ENCODE measurements around the gene IL15.
A peak's percentile ranks its signal among the peaks of the same experiment; 100 is the strongest.
"Not testable (repeated sequence)": the region's sequence is repeated elsewhere in the genome, so short reads cannot be mapped to it uniquely, and the experiment has no call there.

Gene IL15

GRCh38 chr4:141636082-141636770, at the start of gene IL15:
Gene IL15 (plus strand): TSS chr4:141636583. CDS start chr4:141719465, 82,882 bp downstream.
- DNase-seq (ENCODE audit: low spot score in 2 of 2) (peak; percentile 48 to 52), ATAC-seq (ENCODE audit: low read depth) (peak; percentile 79)
- peak within 1 kb of the TSS; percentile 93 for H3K27ac Mint-ChIP-seq
- H3K36me3 Mint-ChIP-seq: no peaks in the 10 kb centered on the region
- peaks cover under 1% of the 10 kb centered on the region for H3K27me3 Mint-ChIP-seq
- no peaks in the 10 kb centered on the region for H3K9me3 Mint-ChIP-seq
- peak within 1 kb of the TSS; percentile 95 for H3K4me3 Mint-ChIP-seq
- peaks cover 37% of the 10 kb centered on the region for H3K4me1 Mint-ChIP-seq

- Mint-ChIP-seq H3K27me3 (peaks cover 2% of the 10 kb centered on the region), H3K4me1 (no peaks in the 10 kb centered on the region), H3K36me3 (peaks cover 5% of the 10 kb centered on the region), H3K9me3 (peaks cover 24% of the 10 kb centered on the region), H3K27ac (no peak overlapping the region), H3K4me3 (no peak overlapping the region)
- no peak for ATAC-seq (ENCODE audit: low read depth)
- DNase-seq (ENCODE audit: low spot score in 2 of 2): no peak
These were observed 48.5 kb upstream of the IL15 start for GRCh38 chr4:141587897-141588296.

GRCh38 chr4:141595531-141595930, 40.9 kb upstream of the IL15 start:
- no peak overlapping the region for H3K27ac Mint-ChIP-seq
- DNase-seq (ENCODE audit: low spot score in 2 of 2) (no peak), ATAC-seq (ENCODE audit: low read depth) (no peak)
- no peak overlapping the region for H3K4me3 Mint-ChIP-seq
- H3K9me3 Mint-ChIP-seq: no peaks in the 10 kb centered on the region
- peaks cover 2% of the 10 kb centered on the region for H3K27me3 Mint-ChIP-seq
- H3K36me3 Mint-ChIP-seq: no peaks in the 10 kb centered on the region
- no peaks in the 10 kb centered on the region for H3K4me1 Mint-ChIP-seq

GRCh38 chr4:141599853-141600252, 36.5 kb upstream of the IL15 start:
- no peak for DNase-seq (ENCODE audit: low spot score in 2 of 2)
- Mint-ChIP-seq H3K36me3 (no peaks in the 10 kb centered on the region), H3K9me3 (no peaks in the 10 kb centered on the region), H3K4me3 (no peak overlapping the region), H3K27ac (no peak overlapping the region), H3K4me1 (peaks cover 4% of the 10 kb centered on the region), H3K27me3 (peaks cover 3% of the 10 kb centered on the region)
- no peak for ATAC-seq (ENCODE audit: low read depth)

GRCh38 chr4:141604683-141605082, 31.7 kb upstream of the IL15 start:
- not testable (repeated sequence) for H3K27ac Mint-ChIP-seq

GRCh38 chr4:141605425-141605856, 30.9 kb upstream of the IL15 start:
- Mint-ChIP-seq H3K27ac (no peak overlapping the region), H3K4me1 (peaks cover 4% of the 10 kb centered on the region), H3K36me3 (no peaks in the 10 kb centered on the region), H3K27me3 (peaks cover 6% of the 10 kb centered on the region), H3K4me3 (no peak overlapping the region), H3K9me3 (peaks cover 2% of the 10 kb centered on the region)
- ATAC-seq (ENCODE audit: low read depth) (no peak), DNase-seq (ENCODE audit: low spot score in 2 of 2) (no peak)

More at GRCh38 chr4:141604683-141605082, 31.7 kb upstream of the IL15 start:
- H3K9me3 Mint-ChIP-seq; H3K4me1 Mint-ChIP-seq; ATAC-seq (ENCODE audit: low read depth); H3K27me3 Mint-ChIP-seq; H3K36me3 Mint-ChIP-seq; DNase-seq (ENCODE audit: low spot score in 2 of 2): not testable (repeated sequence)
- peak overlapping the region; percentile 27 for H3K4me3 Mint-ChIP-seq

GRCh38 chr4:141609243-141609642, 27.1 kb upstream of the IL15 start:
- DNase-seq (ENCODE audit: low spot score in 2 of 2) (no peak), ATAC-seq (ENCODE audit: low read depth) (no peak)
- Mint-ChIP-seq H3K36me3 (no peaks in the 10 kb centered on the region), H3K27me3 (peaks cover 6% of the 10 kb centered on the region), H3K27ac (no peak overlapping the region), H3K4me1 (peaks cover 7% of the 10 kb centered on the region), H3K4me3 (no peak overlapping the region), H3K9me3 (peaks cover 2% of the 10 kb centered on the region)

GRCh38 chr4:141610365-141610764, 26.0 kb upstream of the IL15 start:
- ATAC-seq (ENCODE audit: low read depth) (no peak), DNase-seq (ENCODE audit: low spot score in 2 of 2) (no peak)
- Mint-ChIP-seq H3K27ac (no peak overlapping the region), H3K36me3 (no peaks in the 10 kb centered on the region), H3K4me1 (peaks cover 9% of the 10 kb centered on the region), H3K27me3 (peaks cover 3% of the 10 kb centered on the region), H3K4me3 (no peak overlapping the region), H3K9me3 (peaks cover 2% of the 10 kb centered on the region)

- Mint-ChIP-seq H3K36me3 (peaks cover 3% of the 10 kb centered on the region), H3K4me1 (peaks cover 9% of the 10 kb centered on the region), H3K27ac (peak overlapping the region; percentile 42), H3K4me3 (no peak overlapping the region), H3K27me3 (no peaks in the 10 kb centered on the region), H3K9me3 (peaks cover under 1% of the 10 kb centered on the region)
- DNase-seq (ENCODE audit: low spot score in 2 of 2): no peak
- peak; percentile 48 for ATAC-seq (ENCODE audit: low read depth)
These were observed 21.4 kb upstream of the IL15 start for GRCh38 chr4:141614878-141615586.

GRCh38 chr4:141615587-141615918, 20.8 kb upstream of the IL15 start:
- not testable (repeated sequence) for H3K4me3 Mint-ChIP-seq; H3K9me3 Mint-ChIP-seq; H3K27me3 Mint-ChIP-seq; DNase-seq (ENCODE audit: low spot score in 2 of 2); H3K4me1 Mint-ChIP-seq; H3K36me3 Mint-ChIP-seq; ATAC-seq (ENCODE audit: low read depth); H3K27ac Mint-ChIP-seq

- no peak for ATAC-seq (ENCODE audit: low read depth)
- Mint-ChIP-seq H3K27ac (no peak overlapping the region), H3K36me3 (peaks cover 3% of the 10 kb centered on the region), H3K4me3 (no peak overlapping the region), H3K9me3 (peaks cover 2% of the 10 kb centered on the region), H3K4me1 (no peaks in the 10 kb centered on the region), H3K27me3 (peaks cover 1% of the 10 kb centered on the region)
- no peak for DNase-seq (ENCODE audit: low spot score in 2 of 2)
These were observed 15.7 kb upstream of the IL15 start for GRCh38 chr4:141620715-141621114.

- peaks cover 2% of the 10 kb centered on the region for H3K27me3 Mint-ChIP-seq
- no peaks in the 10 kb centered on the region for H3K4me1 Mint-ChIP-seq
- no peaks in the 10 kb centered on the region for H3K36me3 Mint-ChIP-seq
- H3K9me3 Mint-ChIP-seq: peaks cover under 1% of the 10 kb centered on the region
- DNase-seq (ENCODE audit: low spot score in 2 of 2): no peak
- H3K27ac Mint-ChIP-seq: no peak overlapping the region
- no peak for ATAC-seq (ENCODE audit: low read depth)
- H3K4me3 Mint-ChIP-seq: no peak overlapping the region
These were observed 11.4 kb upstream of the IL15 start for GRCh38 chr4:141625023-141625422.

GRCh38 chr4:141630854-141631253, 5.5 kb upstream of the IL15 start:
- no peaks in the 10 kb centered on the region for H3K9me3 Mint-ChIP-seq
- H3K4me1 Mint-ChIP-seq: peaks cover 14% of the 10 kb centered on the region
- H3K27me3 Mint-ChIP-seq: peaks cover 1% of the 10 kb centered on the region
- ATAC-seq (ENCODE audit: low read depth) (no peak), DNase-seq (ENCODE audit: low spot score in 2 of 2) (no peak)
- H3K36me3 Mint-ChIP-seq: no peaks in the 10 kb centered on the region
- H3K27ac Mint-ChIP-seq: no peak overlapping the region
- no peak overlapping the region for H3K4me3 Mint-ChIP-seq

- ATAC-seq (ENCODE audit: low read depth): peak; percentile 55
- H3K9me3 Mint-ChIP-seq: no peaks in the 10 kb centered on the region
- peak in 1 of 2 donors; percentile 9 for DNase-seq (ENCODE audit: low spot score in 2 of 2)
- peaks cover 1% of the 10 kb centered on the region for H3K27me3 Mint-ChIP-seq
- peak overlapping the region; percentile 93 for H3K27ac Mint-ChIP-seq
- peaks cover 36% of the 10 kb centered on the region for H3K4me1 Mint-ChIP-seq
- H3K36me3 Mint-ChIP-seq: no peaks in the 10 kb centered on the region
- H3K4me3 Mint-ChIP-seq: peak overlapping the region; percentile 95
These were observed 674 bp upstream of the IL15 start for GRCh38 chr4:141635736-141636081.
